Fibroblast of gingiva (primary cell): ENCODE measurements around the gene ADAMTS4.

Experiments
- DNase-seq: peaks from one replicate; pipeline ENCODE4 v3.0.0-alpha.2; 2011; ENCODE audit warnings: low read depth

ADAMTS4 gene

GRCh38 chr1:161153176-161153575 lies 45.7 kb downstream of the ADAMTS4 start:
- DNase-seq, result no peak

- no peak for DNase-seq
These were observed 53.0 kb downstream of the ADAMTS4 start for GRCh38 chr1:161145832-161146231.

GRCh38 chr1:161140755-161141400 lies 58.0 kb downstream of the ADAMTS4 start:
- DNase-seq, result no peak

GRCh38 chr1:161139766-161140165 lies 59.1 kb downstream of the ADAMTS4 start:
- DNase-seq, result peak; percentile 31

- DNase-seq, result no peak
These were observed 60.4 kb downstream of the ADAMTS4 start for GRCh38 chr1:161138431-161138830.

GRCh38 chr1:161137881-161138280 lies 61.0 kb downstream of the ADAMTS4 start:
- DNase-seq, result no peak
